HEK293 (cell line): ENCODE results near the gene CYB5R3.

Experiments used
- CTCF ChIP-seq: fragments of 450-650 bp; formaldehyde crosslinking; IDR thresholded peaks from 2 replicates; pipeline ENCODE4 v1.5.1; 2016; ENCODE audit warnings: missing biosample characterization, missing genetic modification characterization
- GLI4 ChIP-seq: fragments of 450-650 bp; formaldehyde crosslinking; IDR thresholded peaks from 2 replicates; pipeline ENCODE4 v1.5.1; 2016; ENCODE audit warnings: missing biosample characterization, missing genetic modification characterization
- PRDM1 ChIP-seq: fragments of 450-650 bp; formaldehyde crosslinking; IDR thresholded peaks from 2 replicates; pipeline ENCODE4; 2016; ENCODE audit warnings: missing biosample characterization, missing genetic modification characterization
- PRDM10 ChIP-seq: fragments of 450-650 bp; formaldehyde crosslinking; IDR thresholded peaks from 2 replicates; pipeline ENCODE4 v1.5.1; 2016; ENCODE audit warnings: missing biosample characterization, missing genetic modification characterization
- TSHZ1 ChIP-seq: fragments of 450-650 bp; formaldehyde crosslinking; IDR thresholded peaks from 2 replicates; pipeline ENCODE4 v1.5.1; 2016; ENCODE audit warnings: missing biosample characterization, missing genetic modification characterization, borderline replicate concordance
- ZBTB11 ChIP-seq: fragments of 450-650 bp; formaldehyde crosslinking; conservative IDR thresholded peaks from 2 replicates; pipeline ENCODE4 v1.5.1; 2016; ENCODE audit warnings: low read depth, missing biosample characterization, missing genetic modification characterization
- ZBTB8A ChIP-seq: fragments of 450-650 bp; formaldehyde crosslinking; IDR thresholded peaks from 2 replicates; pipeline ENCODE4 v1.5.1; 2016; ENCODE audit warnings: missing biosample characterization, missing genetic modification characterization
- ZNF140 ChIP-seq: fragments of 450-650 bp; formaldehyde crosslinking; IDR thresholded peaks from 2 replicates; pipeline ENCODE4 v1.5.1; 2016; ENCODE audit warnings: missing biosample characterization, missing genetic modification characterization
- ZNF175 ChIP-seq: fragments of 450-650 bp; formaldehyde crosslinking; IDR thresholded peaks from 2 replicates; pipeline ENCODE4 v1.5.1; 2016; ENCODE audit warnings: missing biosample characterization, missing genetic modification characterization
- ZNF302 ChIP-seq: fragments of 450-650 bp; formaldehyde crosslinking; IDR thresholded peaks from 2 replicates; pipeline ENCODE4 v1.5.1; 2016; ENCODE audit warnings: missing biosample characterization, missing genetic modification characterization, low read depth
- ZNF449 ChIP-seq: fragments of 450-650 bp; formaldehyde crosslinking; IDR thresholded peaks from 2 replicates; pipeline ENCODE4 v1.5.1; 2017; ENCODE audit warnings: missing biosample characterization, mild to moderate bottlenecking, missing genetic modification characterization, moderate library complexity
- ZNF785 ChIP-seq: fragments of 450-650 bp; formaldehyde crosslinking; IDR thresholded peaks from 2 replicates; pipeline ENCODE4 v1.5.1; 2016; ENCODE audit warnings: missing biosample characterization, missing genetic modification characterization

GRCh38 chr22:42632096-42632495, 17.1 kb downstream of the CYB5R3 start:
- TF ChIP-seq CTCF (no peak), ZNF175 (tag by site-specific recombination) (no peak), ZBTB8A (no peak), PRDM1 (tag by site-specific recombination) (no peak), ZNF785 (no peak), GLI4 (no peak), ZBTB11 (no peak), TSHZ1 (tag by site-specific recombination) (no peak), ZNF140 (no peak), ZNF302 (tag by site-specific recombination) (no peak), PRDM10 (no peak), ZNF449 (tag by site-specific recombination) (no peak)
